Activated CD8-positive, alpha-beta T cell treated with anti-CD3 and anti-CD28 coated beads for 36 hours (primary cell): ENCODE results near the gene TFDP1. TPM values are rescaled to one million over a fixed set of nuclear protein-coding genes. Genes with fewer than 3 reads are reported as not detected.

Experiments used
- ATAC-seq: fragments of 200-7000 bp; cut with Tn5 transposase; one replicate; pipeline ENCODE4 v1.10.0; 2021; ENCODE audit warnings: mild to moderate bottlenecking, moderate library complexity
- CTCF ChIA-PET: fragments of 350-600 bp; sonication (Branson Sonifier 250); formaldehyde crosslinking; loops from one replicate; lab custom pipeline; 2021; ENCODE audit warnings: antibody characterized with exemption; lab: Charles Lee
- POLR2A ChIA-PET: fragments of 350-600 bp; sonication (Branson Sonifier 250); formaldehyde crosslinking; loops from one replicate; lab custom pipeline; 2021; ENCODE audit warnings: antibody characterized with exemption; lab: Charles Lee
- DNase-seq: peaks from one replicate; pipeline ENCODE4 v3.0.0-alpha.2; 2020
- H3K27ac Mint-ChIP-seq: one replicate; pipeline ENCODE4 v1.8.0; 2021; ENCODE audit warnings: mild to moderate bottlenecking, mixed read lengths
- H3K27me3 Mint-ChIP-seq: one replicate; pipeline ENCODE4 v1.8.0; 2021; ENCODE audit warnings: mixed read lengths
- H3K36me3 Mint-ChIP-seq: one replicate; pipeline ENCODE4 v1.8.0; 2021; ENCODE audit warnings: low read depth, mixed read lengths
- H3K4me1 Mint-ChIP-seq: one replicate; pipeline ENCODE4 v1.8.0; 2021; ENCODE audit warnings: low read depth, mixed read lengths
- H3K4me3 Mint-ChIP-seq: one replicate; pipeline ENCODE4 v1.8.0; 2021; ENCODE audit warnings: mild to moderate bottlenecking, moderate library complexity, mixed read lengths
- H3K9me3 Mint-ChIP-seq: one replicate; pipeline ENCODE4 v1.8.0; 2021; ENCODE audit warnings: mixed read lengths
- CTCF ChIP-seq: fragments of 200-600 bp; IDR thresholded peaks from one replicate; pipeline ENCODE4 v1.8.0; 2022; ENCODE audit warnings: antibody characterized with exemption, mild to moderate bottlenecking
- intact Hi-C: fragments of 100-400 bp; cut with micrococcal nuclease; formaldehyde crosslinking; loops from one replicate; pipeline ENCODE4 v1.10.0; 2022
- total RNA-seq, 2 experiments: library from RNA; stranded (reverse); gene quantifications; one replicate each; pipeline ENCODE4 v1.2.3, GENCODE V29; 2021

Gene TFDP1
- total RNA-seq, 2 experiments from 2014 or later = 174 to 184 TPM

DNA sequence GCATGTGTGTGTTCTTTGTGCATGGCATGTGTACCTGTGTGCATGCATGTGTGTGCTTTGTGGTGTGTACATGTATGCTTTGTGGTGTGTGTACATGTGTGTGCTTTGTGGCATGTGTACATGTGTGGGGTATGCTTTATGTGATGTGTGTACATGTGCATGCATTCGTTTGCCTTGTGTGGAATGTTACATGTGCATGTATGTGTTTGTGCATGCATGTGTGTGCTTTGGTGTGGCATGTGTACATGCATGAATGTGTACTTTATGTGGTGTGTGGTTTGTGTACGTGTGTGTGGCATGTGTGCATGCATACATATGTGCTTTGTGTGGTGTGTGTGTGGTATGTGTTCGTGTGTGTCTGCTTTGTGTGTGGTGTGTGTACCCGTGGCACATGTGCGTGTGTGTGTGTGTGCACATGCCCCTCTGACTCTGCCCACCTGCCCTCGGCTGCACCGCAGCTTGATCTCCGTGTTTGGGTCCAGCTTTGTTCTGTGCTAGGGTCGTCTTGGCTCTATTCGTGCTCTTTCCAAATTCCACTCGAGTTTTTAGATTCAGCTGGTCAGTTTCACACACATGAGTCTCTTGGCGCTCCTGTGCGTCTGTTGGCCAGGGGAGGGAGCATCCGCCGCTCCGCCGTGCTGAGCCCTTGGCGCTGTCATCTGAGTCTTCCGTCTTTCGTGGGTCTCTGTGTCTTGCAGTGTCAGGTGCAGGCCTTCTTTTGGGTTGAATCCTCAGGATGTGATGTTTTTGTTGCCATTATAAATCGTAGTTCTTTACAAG is 46.5 kb upstream of the TFDP1 start:
- ChIA-PET CTCF (no interaction called here), POLR2A (no interaction called here)
- H3K36me3 Mint-ChIP-seq = peaks cover 14% of the 10 kb centered on the region
- H3K9me3 Mint-ChIP-seq = peaks cover 4% of the 10 kb centered on the region
- no peak for ATAC-seq
- intact Hi-C loops = no loop called here
- H3K4me1 Mint-ChIP-seq = no peaks in the 10 kb centered on the region
- TF ChIP-seq CTCF = no peak
- H3K27ac Mint-ChIP-seq = no peak overlapping the region
- H3K27me3 Mint-ChIP-seq = no peaks in the 10 kb centered on the region
- H3K4me3 Mint-ChIP-seq = no peak overlapping the region
- no peak for DNase-seq

- Mint-ChIP-seq H3K36me3 (peaks cover 14% of the 10 kb centered on the region), H3K4me3 (no peak overlapping the region), H3K9me3 (peaks cover 4% of the 10 kb centered on the region), H3K27ac (no peak overlapping the region), H3K4me1 (peaks cover 3% of the 10 kb centered on the region), H3K27me3 (no peaks in the 10 kb centered on the region)
- DNase-seq (no peak), ATAC-seq (no peak)
- TF ChIP-seq CTCF = no peak
- intact Hi-C loops = no loop called here
- ChIA-PET CTCF (no interaction called here), POLR2A (no interaction called here)
Observed at GRCh38 chr13:113538689-113539058, 45.9 kb upstream of the TFDP1 start.

DNA sequence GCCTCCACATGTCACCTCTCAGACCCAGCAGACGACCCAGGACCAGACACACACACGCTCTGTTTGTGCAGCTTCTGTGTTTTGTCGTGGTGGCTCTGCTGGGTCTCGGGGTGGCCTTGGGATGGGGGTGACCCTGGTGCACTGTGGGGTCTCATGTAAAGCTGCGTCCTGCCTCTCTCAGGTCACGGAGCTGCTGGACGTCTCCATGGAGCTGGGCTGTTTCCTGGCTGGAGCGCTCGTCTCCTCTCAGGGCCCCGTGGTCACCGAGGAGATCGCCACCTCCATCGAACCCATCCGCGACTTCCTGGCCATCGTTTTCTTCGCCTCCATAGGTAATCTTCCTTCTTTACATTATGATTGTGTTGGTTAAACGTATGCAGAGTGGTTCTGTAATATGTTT is 45.4 kb upstream of the TFDP1 start:
- DNase-seq (no peak), ATAC-seq (no peak)
- CTCF ChIA-PET = no interaction called here
- POLR2A ChIA-PET = no interaction called here
- H3K4me3 Mint-ChIP-seq = no peak overlapping the region
- TF ChIP-seq CTCF = no peak
- peaks cover 4% of the 10 kb centered on the region for H3K9me3 Mint-ChIP-seq
- H3K27ac Mint-ChIP-seq = no peak overlapping the region
- no peaks in the 10 kb centered on the region for H3K27me3 Mint-ChIP-seq
- intact Hi-C loops = no loop called here
- peaks cover 14% of the 10 kb centered on the region for H3K36me3 Mint-ChIP-seq
- H3K4me1 Mint-ChIP-seq = peaks cover 5% of the 10 kb centered on the region

- H3K27me3 Mint-ChIP-seq = no peaks in the 10 kb centered on the region
- no peak for TF ChIP-seq CTCF
- POLR2A ChIA-PET = no interaction called here
Observed at GRCh38 chr13:113539822-113540221, 44.7 kb upstream of the TFDP1 start.

GRCh38 chr13:113540523-113540922 is 44.0 kb upstream of the TFDP1 start:
- DNase-seq (no peak), ATAC-seq (no peak)
- ChIA-PET POLR2A (no interaction called here), CTCF (no interaction called here)
- Mint-ChIP-seq H3K9me3 (peaks cover 4% of the 10 kb centered on the region), H3K36me3 (peaks cover 10% of the 10 kb centered on the region), H3K4me3 (no peak overlapping the region), H3K27me3 (no peaks in the 10 kb centered on the region), H3K27ac (no peak overlapping the region), H3K4me1 (peaks cover 5% of the 10 kb centered on the region)
- TF ChIP-seq CTCF = no peak
- intact Hi-C loops = no loop called here

More at GRCh38 chr13:113539822-113540221, 44.7 kb upstream of the TFDP1 start:
- Mint-ChIP-seq H3K36me3 (peaks cover 14% of the 10 kb centered on the region), H3K4me3 (no peak overlapping the region), H3K27ac (no peak overlapping the region), H3K4me1 (peaks cover 5% of the 10 kb centered on the region), H3K9me3 (peaks cover 4% of the 10 kb centered on the region)
- DNase-seq (no peak), ATAC-seq (no peak)
- intact Hi-C loops = no loop called here
- CTCF ChIA-PET = no interaction called here
